K562 (cell line): ENCODE results near the gene MED15. TPM values are rescaled to one million over a fixed set of nuclear protein-coding genes. Genes with fewer than 3 reads are reported as not detected.

ENCODE experiments used
- CREB3L1 ChIP-seq: fragments of 450-650 bp; IDR thresholded peaks from 2 replicates; pipeline ENCODE4 v1.6.1; 2014; ENCODE audit warnings: low read depth, mild to moderate bottlenecking, moderate library complexity, borderline replicate concordance
- DIDO1 ChIP-seq: fragments of 450-650 bp; IDR thresholded peaks from 2 replicates; pipeline ENCODE4 v1.6.1; 2016; ENCODE audit warnings: low read depth, missing biosample characterization, missing genetic modification characterization
- FOSL1 ChIP-seq: fragments of 200-800 bp; sonication (Bioruptor generic); conservative IDR thresholded peaks from 2 replicates; pipeline ENCODE4 v1.6.1; 2016; ENCODE audit warnings: missing genetic modification characterization, missing compliant biosample characterization
- GTF2B ChIP-seq: IDR thresholded peaks from 2 replicates; pipeline ENCODE4 v1.6.1; 2011; ENCODE audit not compliant: insufficient read length; ENCODE audit errors: extremely low read depth
- HINFP ChIP-seq: fragments of 450-650 bp; conservative IDR thresholded peaks from 2 replicates; pipeline ENCODE4 v1.6.1; 2016; ENCODE audit warnings: missing genetic modification characterization, low read depth, mild to moderate bottlenecking, control low read depth, missing compliant biosample characterization
- MTA1 ChIP-seq: fragments of 450-650 bp; IDR thresholded peaks from 2 replicates; pipeline ENCODE4 v1.6.1; 2017; ENCODE audit warnings: borderline replicate concordance
- RBM14 ChIP-seq: fragments of 200-400 bp; formaldehyde crosslinking; IDR thresholded peaks from 2 replicates; pipeline ENCODE4 v1.6.1; 2018; ENCODE audit warnings: low read depth, mild to moderate bottlenecking, low read length, moderate library complexity, borderline replicate concordance; ENCODE audit not compliant: insufficient read depth
- SNAPC5 ChIP-seq: fragments of 250-450 bp; sonication (Bioruptor Pico); IDR thresholded peaks from 2 replicates; pipeline ENCODE4 v1.8.0; 2021; ENCODE audit warnings: moderate library complexity, mild to moderate bottlenecking, inconsistent platforms
- STAT5B ChIP-seq: fragments of 250-450 bp; sonication (Bioruptor Pico); IDR thresholded peaks from 2 replicates; pipeline ENCODE4 v1.8.0; 2021; ENCODE audit warnings: mild to moderate bottlenecking, inconsistent platforms
- TAF7 ChIP-seq: fragments of 450-650 bp; IDR thresholded peaks from 2 replicates; pipeline ENCODE4 v1.6.1; 2016; ENCODE audit warnings: missing genetic modification characterization, missing compliant biosample characterization
- TAF9B ChIP-seq: fragments of 450-650 bp; IDR thresholded peaks from 2 replicates; pipeline ENCODE4 v1.6.1; 2018; ENCODE audit warnings: mild to moderate bottlenecking; ENCODE audit not compliant: partially characterized antibody
- TCF3 ChIP-seq: sonication (generic); formaldehyde crosslinking; IDR thresholded peaks from 2 replicates; pipeline ENCODE4 v1.4.0; 2020; ENCODE audit warnings: mild to moderate bottlenecking, missing genetic modification reagents
- ZNF431 ChIP-seq: sonication (generic); formaldehyde crosslinking; IDR thresholded peaks from 2 replicates; pipeline ENCODE4 v1.8.0; 2022; ENCODE audit warnings: mild to moderate bottlenecking, missing genetic modification reagents
- polyA plus RNA-seq, 8 experiments: library from polyadenylated mRNA; depleted of rRNA in 4 of 8; stranded (reverse) in 5 of 8; unstranded in 3 of 8; fragments of >200 nt; fragmentation: Nextera tagmentation in 2 of 8; fragmentation: Illumina TruSeq in 1 of 8; extraction: Ambion mirVana in 2 of 8; extraction: Trizol in 1 of 8; gene quantifications; 2 replicates each; pipeline versions ENCODE4 v1.2.1 to v1.2.3, GENCODE V29; 2011 to 2014; ENCODE audit warnings: inconsistent platforms in 1 of 8, missing spikeins in 1 of 8
- total RNA-seq, 7 experiments: library from RNA; depleted of rRNA in 6 of 7; stranded (reverse); fragments of >200 nt in 6 of 7; fragmentation: Illumina TruSeq in 2 of 7; extraction: Trizol in 2 of 7; gene quantifications; 2 replicates each; pipeline versions ENCODE4 v1.2.1 to v1.2.3, GENCODE V29; 2011 to 2021; ENCODE audit warnings: low replicate concordance in 1 of 7

Gene MED15
- total and polyA plus RNA-seq, 9 of the 15 experiments (the other 6 are each of a cell fraction or from before 2014, with no cell fraction given), result 4.0 to 271 (median 60.1) TPM

GRCh38 chr22:20523086-20523983, 15.9 kb downstream of the MED15 start (continued):
- no peak for TF ChIP-seq CREB3L1
- peak; percentile 74 for TF ChIP-seq TCF3
- TF ChIP-seq RBM14, result no peak
- no peak for TF ChIP-seq GTF2B
- no peak for TF ChIP-seq ZNF431 (CRISPR knock-in tag)
- peak; percentile 81 for TF ChIP-seq FOSL1 (tag)
- no peak for TF ChIP-seq MTA1
- TF ChIP-seq SNAPC5 (CRISPR knock-in tag), result no peak
- TF ChIP-seq STAT5B (CRISPR knock-in tag), result no peak
- TF ChIP-seq HINFP, result peak; percentile 69; the same call in 1 of the 2 replicates
- no peak for TF ChIP-seq TAF9B
- TF ChIP-seq DIDO1 (tag), result no peak; the same call in 1 of the 2 replicates
- no peak for TF ChIP-seq TAF7 (tag)
